PC-9 (cell line): Measurements from ENCODE around the gene ZDHHC19. TPM values are rescaled to one million over a fixed set of nuclear protein-coding genes. Genes with fewer than 3 reads are reported as not detected.
"Not testable (repeated sequence)": the region's sequence is repeated elsewhere in the genome, so short reads cannot be mapped to it uniquely, and the experiment has no call there.

Source experiments
- BruUV-seq: library from RNA; stranded (reverse); fragments of 400-500 nt; replicated peaks from 2 replicates; lab custom pipeline; 2021; lab: Mats Ljungman, UMichigan
- CTCF ChIA-PET: fragments of 300-600 bp; sonication (Branson Sonifier 250); formaldehyde crosslinking; loops from one replicate; lab custom pipeline; 2022; ENCODE audit warnings: antibody characterized with exemption; lab: Charles Lee
- POLR2A ChIA-PET: fragments of 300-600 bp; sonication (Branson Sonifier 250); formaldehyde crosslinking; loops from one replicate; lab custom pipeline; 2022; ENCODE audit warnings: antibody characterized with exemption; ENCODE audit not compliant: unreplicated experiment; lab: Charles Lee
- DNase-seq, 2 experiments: peaks; one replicate each; pipeline versions ENCODE4 v3.0.0 to v3.0.0-alpha.2; 2015 to 2022; ENCODE audit warnings: mixed read lengths in 1 of 2
- H2AFZ ChIP-seq: fragments of 200-600 bp; sonication (generic); 2 replicates; pipeline ENCODE4 v1.8.1; 2017; ENCODE audit warnings: antibody characterized with exemption
- H3F3A ChIP-seq: fragments of 200-600 bp; sonication (generic); 2 replicates; pipeline ENCODE4 v1.8.1; 2017; ENCODE audit warnings: antibody characterized with exemption, mild to moderate bottlenecking, low read depth; ENCODE audit not compliant: insufficient read depth
- H3K27ac ChIP-seq: fragments of 200-600 bp; sonication (generic); 2 replicates; pipeline ENCODE4 v1.6.1; 2016; ENCODE audit warnings: mixed run types
- H3K27me3 ChIP-seq: fragments of 200-600 bp; sonication (generic); 2 replicates; pipeline ENCODE4 v1.6.1; 2016; ENCODE audit warnings: low read depth, mixed run types; ENCODE audit not compliant: insufficient read depth
- H3K36me3 ChIP-seq: fragments of 200-600 bp; sonication (generic); 2 replicates; pipeline ENCODE4 v1.6.1; 2016; ENCODE audit warnings: low read depth, mixed run types
- H3K4me1 ChIP-seq: fragments of 200-600 bp; sonication (generic); replicated peaks from 2 replicates; pipeline ENCODE4 v1.6.1; 2016; ENCODE audit warnings: mixed run types; ENCODE audit not compliant: insufficient read depth
- H3K4me2 ChIP-seq: fragments of 200-600 bp; sonication (generic); 2 replicates; pipeline ENCODE4 v1.6.1; 2017; ENCODE audit warnings: mixed run types
- H3K4me3 ChIP-seq: fragments of 200-600 bp; sonication (generic); 2 replicates; pipeline ENCODE4 v1.6.1; 2016; ENCODE audit warnings: mixed run types
- H3K79me2 ChIP-seq: fragments of 200-600 bp; sonication (generic); 2 replicates; pipeline ENCODE4 v1.6.1; 2017; ENCODE audit warnings: low read depth, mixed run types
- H3K9me2 ChIP-seq: fragments of 200-600 bp; sonication (generic); 2 replicates; pipeline ENCODE4 v1.8.1; 2017; ENCODE audit warnings: mild to moderate bottlenecking; ENCODE audit not compliant: insufficient read depth
- H3K9me3 ChIP-seq: fragments of 200-600 bp; sonication (generic); 2 replicates; pipeline ENCODE4 v1.8.1; 2016; ENCODE audit warnings: low read depth; ENCODE audit not compliant: insufficient read depth
- H4K20me1 ChIP-seq: fragments of 200-600 bp; sonication (generic); 2 replicates; pipeline ENCODE4 v1.8.1; 2017; ENCODE audit not compliant: insufficient read depth
- EZH2 ChIP-seq: fragments of 200-600 bp; sonication (generic); IDR thresholded peaks from 2 replicates; pipeline ENCODE4 v1.8.0; 2017; ENCODE audit warnings: antibody characterized with exemption, low read depth
- intact Hi-C: fragments of 100-400 bp; cut with micrococcal nuclease; formaldehyde crosslinking; loops from one replicate; pipeline ENCODE4 v1.10.0; 2022; ENCODE audit not compliant: unreplicated experiment
- total RNA-seq: library from RNA; stranded (reverse); gene quantifications from 2 replicates; pipeline ENCODE4 v1.2.3, GENCODE V29; 2021
- TF ChIP-seq, protein P1 (sequence below): fragments of 200-600 bp; sonication (generic); conservative IDR thresholded peaks from 2 replicates; pipeline ENCODE4 v1.6.1; 2017; ENCODE audit warnings: mixed run types, antibody characterized with exemption, mild to moderate bottlenecking, moderate library complexity

The ZDHHC19 gene
- total RNA-seq, 1 experiment from 2014 or later, result not detected

DNA sequence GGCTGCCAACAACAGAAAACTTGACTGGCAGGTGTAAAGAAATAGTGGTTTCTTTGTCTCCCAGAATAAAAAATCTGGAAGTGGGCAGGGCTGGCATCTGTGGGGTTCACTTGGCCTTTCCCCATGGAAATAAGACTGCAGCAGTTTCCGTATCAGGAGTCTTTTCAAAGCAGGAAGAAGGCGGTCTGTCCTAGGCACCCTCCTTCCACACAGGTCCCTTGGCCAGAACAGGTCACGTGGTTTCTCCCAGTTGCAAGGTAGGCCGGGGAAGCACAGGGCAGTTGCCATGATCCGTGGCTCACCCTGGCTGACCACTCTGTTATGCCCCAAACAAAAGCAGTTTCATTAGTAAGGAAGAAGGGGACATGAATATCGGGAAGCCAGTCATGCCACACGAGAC lies 45.4 kb downstream of the ZDHHC19 start:
- Histone ChIP-seq H3K9me3 (no peaks in the 10 kb centered on the region), H3K27ac (no peak overlapping the region), H3K9me2 (no peaks in the 10 kb centered on the region), H4K20me1 (no peaks in the 10 kb centered on the region; the same call in 1 of the 2 replicates), H3F3A (peaks cover 30% of the 10 kb centered on the region), H3K27me3 (no peaks in the 10 kb centered on the region), H2AFZ (no peak overlapping the region), H3K4me3 (no peak overlapping the region), H3K4me1 (peaks cover 20% of the 10 kb centered on the region), H3K79me2 (no peaks in the 10 kb centered on the region), H3K4me2 (no peak overlapping the region), H3K36me3 (no peaks in the 10 kb centered on the region)
- intact Hi-C loops, result no loop called here
- no TSS peak for BruUV-seq
- CTCF ChIA-PET, result no interaction called here
- DNase-seq, result peak in 1 of 2 experiments; percentile 33
- POLR2A ChIA-PET, result no interaction called here
- no peak for TF ChIP-seq EZH2
- TF ChIP-seq, protein P1, sequence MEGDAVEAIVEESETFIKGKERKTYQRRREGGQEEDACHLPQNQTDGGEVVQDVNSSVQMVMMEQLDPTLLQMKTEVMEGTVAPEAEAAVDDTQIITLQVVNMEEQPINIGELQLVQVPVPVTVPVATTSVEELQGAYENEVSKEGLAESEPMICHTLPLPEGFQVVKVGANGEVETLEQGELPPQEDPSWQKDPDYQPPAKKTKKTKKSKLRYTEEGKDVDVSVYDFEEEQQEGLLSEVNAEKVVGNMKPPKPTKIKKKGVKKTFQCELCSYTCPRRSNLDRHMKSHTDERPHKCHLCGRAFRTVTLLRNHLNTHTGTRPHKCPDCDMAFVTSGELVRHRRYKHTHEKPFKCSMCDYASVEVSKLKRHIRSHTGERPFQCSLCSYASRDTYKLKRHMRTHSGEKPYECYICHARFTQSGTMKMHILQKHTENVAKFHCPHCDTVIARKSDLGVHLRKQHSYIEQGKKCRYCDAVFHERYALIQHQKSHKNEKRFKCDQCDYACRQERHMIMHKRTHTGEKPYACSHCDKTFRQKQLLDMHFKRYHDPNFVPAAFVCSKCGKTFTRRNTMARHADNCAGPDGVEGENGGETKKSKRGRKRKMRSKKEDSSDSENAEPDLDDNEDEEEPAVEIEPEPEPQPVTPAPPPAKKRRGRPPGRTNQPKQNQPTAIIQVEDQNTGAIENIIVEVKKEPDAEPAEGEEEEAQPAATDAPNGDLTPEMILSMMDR, result no peak

DNA sequence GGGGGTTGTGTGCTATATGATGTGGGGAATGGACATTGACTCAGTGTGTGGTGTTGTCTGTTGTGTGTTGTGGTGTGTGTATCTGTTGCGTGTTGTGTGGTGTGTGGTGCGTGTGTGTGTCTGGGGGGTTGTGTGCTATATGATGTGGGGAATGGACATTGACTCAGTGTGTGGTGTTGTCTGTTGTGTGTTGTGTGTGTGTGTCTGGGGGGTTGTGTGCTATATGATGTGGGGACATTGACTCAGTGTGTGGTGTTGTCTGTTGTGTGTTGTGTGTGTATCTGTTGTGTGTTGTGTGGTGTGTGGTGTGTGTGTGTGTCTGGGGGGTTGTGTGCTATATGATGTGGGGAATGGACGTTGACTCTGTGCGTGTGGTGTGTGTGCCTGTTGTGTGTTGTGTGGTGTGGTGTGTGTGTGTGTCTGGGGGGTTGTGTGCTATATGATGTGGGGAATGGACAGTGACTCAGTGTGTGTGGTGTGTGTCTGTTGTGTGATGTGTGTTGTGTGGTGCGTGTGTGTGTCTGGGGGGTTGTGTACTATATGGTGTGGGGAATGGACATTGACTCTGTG lies 46.1 kb downstream of the ZDHHC19 start:
- H3K9me2 ChIP-seq, H3K27ac ChIP-seq, H3K27me3 ChIP-seq, H3K79me2 ChIP-seq, H3K36me3 ChIP-seq, CTCF ChIA-PET, H3K4me2 ChIP-seq, H2AFZ ChIP-seq, H3K9me3 ChIP-seq, BruUV-seq, H3K4me3 ChIP-seq, POLR2A ChIA-PET, intact Hi-C loops, H4K20me1 ChIP-seq: not testable (repeated sequence)
- peak in 1 of 2 experiments; percentile 34 for DNase-seq
- peaks cover 28% of the 10 kb centered on the region for H3K4me1 ChIP-seq
- peaks cover 37% of the 10 kb centered on the region for H3F3A ChIP-seq

DNA sequence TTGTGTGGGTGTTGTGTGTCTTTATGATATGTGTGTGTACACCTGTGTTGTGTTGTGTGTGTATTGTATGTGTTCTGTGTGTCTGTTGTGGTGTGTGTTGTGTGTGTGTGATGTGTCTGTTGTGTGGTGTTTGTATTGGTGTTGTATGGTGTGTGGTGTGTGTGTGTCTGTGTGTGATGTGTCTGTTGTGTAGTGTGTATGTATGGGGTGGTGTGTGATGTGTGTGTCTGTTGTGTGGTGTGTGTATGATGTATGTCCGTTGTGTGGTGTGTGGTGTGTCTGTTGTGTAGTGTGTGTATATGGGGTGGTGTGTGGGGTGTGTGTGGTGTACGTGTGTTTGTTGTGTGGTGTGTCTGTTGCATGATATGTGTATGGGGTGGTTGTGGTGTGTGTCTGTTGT lies 46.6 kb downstream of the ZDHHC19 start:
- Histone ChIP-seq H3K79me2 (no peaks in the 10 kb centered on the region), H4K20me1 (no peaks in the 10 kb centered on the region), H2AFZ (no peak overlapping the region), H3K27ac (no peak overlapping the region), H3K4me2 (no peak overlapping the region), H3K4me1 (peaks cover 33% of the 10 kb centered on the region), H3K9me2 (no peaks in the 10 kb centered on the region), H3K27me3 (no peaks in the 10 kb centered on the region), H3K4me3 (no peak overlapping the region), H3K36me3 (no peaks in the 10 kb centered on the region), H3K9me3 (no peaks in the 10 kb centered on the region), H3F3A (peaks cover 37% of the 10 kb centered on the region)
- DNase-seq, result peak in 1 of 2 experiments; percentile 34
- BruUV-seq, result no TSS peak
- TF ChIP-seq EZH2, result no peak
- TF ChIP-seq, protein P1, result no peak
- intact Hi-C loops, result no loop called here
- POLR2A ChIA-PET, result no interaction called here
- CTCF ChIA-PET, result no interaction called here
